NCI-H128 (cell line): ENCODE measurements around the gene ANGPTL5.
"Not testable (repeated sequence)": the region's sequence is repeated elsewhere in the genome, so short reads cannot be mapped to it uniquely, and the experiment has no call there.

Source experiments
- DNase-seq: peaks from one replicate; lab custom pipeline; 2025; ENCODE audit not compliant: unreplicated experiment; lab: John Stamatoyannopoulos, UW

ANGPTL5 gene

DNA sequence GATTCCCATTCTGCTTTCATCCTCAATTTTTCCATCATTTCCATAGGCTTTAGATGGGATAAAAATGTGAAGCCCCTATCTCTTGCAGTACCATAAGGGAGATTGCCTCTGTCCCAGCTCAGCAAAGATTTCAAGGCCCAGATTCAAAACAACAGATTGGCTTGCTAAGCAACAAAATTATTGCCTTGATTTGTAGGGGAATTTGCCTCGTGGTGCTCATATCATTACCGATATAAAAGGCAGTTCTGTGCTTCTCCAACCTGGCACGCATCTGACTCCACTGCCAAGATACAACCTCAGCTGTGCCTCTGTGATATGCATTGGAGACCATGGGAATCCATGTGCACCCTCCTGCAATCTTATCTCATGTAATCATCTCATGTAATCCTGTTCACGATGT, 26.6 kb downstream of the ANGPTL5 start:
- no peak for DNase-seq

DNA sequence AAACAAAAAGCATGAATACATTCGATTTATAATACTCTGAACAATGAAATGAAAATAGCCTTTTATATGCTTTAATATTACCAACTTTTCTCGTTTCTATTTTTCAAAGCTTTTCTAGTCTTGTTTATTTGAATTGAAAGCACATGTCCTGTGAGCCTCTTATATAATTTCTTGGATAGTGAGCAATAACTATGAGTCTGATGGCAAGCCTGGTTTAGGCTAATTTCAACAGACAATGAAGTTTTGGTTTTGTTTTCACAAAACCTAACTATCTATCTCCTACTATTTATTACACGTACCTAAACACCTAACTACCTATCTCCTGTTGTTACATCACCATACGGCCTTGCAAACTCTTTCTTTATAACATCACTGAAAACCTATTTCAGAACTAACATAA, 30.7 kb downstream of the ANGPTL5 start:
- DNase-seq: no peak

- DNase-seq: no peak
Measured at GRCh38 chr11:101881586-101881985, 34.7 kb downstream of the ANGPTL5 start.

GRCh38 chr11:101880222-101880621, 36.1 kb downstream of the ANGPTL5 start:
- no peak for DNase-seq

DNA sequence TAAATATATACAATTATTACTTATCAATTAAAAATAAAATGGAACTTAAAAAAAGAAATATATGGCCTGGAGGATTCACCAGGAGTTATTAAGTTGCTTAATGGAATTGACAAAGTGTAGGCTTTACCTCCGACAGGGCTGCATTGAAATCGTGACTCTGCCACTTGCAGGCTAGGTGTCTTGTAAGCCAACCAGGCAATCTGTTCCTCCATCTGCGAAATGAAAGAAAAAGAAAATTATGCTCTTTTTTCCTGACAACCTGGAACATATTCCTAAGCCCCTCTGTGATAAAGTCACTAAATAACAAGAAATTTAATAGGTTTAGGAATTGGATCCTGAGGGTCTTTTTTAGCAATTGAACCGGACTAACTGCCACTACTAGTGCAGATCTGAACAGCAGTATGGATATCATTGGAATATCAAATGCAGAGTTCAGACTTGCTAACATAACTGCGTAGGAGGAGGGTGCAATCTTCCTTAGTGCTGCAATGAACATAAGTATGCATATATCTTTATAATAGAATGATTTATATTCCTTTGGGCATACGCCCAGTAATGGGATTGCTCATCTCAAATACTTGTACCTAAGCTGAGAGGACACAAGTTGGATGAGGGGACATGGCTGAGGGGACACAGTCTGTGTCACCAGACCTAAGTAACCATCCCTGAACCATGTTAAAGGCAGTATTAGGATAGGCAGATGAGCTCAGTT, 44.0 kb downstream of the ANGPTL5 start:
- DNase-seq: no peak

DNA sequence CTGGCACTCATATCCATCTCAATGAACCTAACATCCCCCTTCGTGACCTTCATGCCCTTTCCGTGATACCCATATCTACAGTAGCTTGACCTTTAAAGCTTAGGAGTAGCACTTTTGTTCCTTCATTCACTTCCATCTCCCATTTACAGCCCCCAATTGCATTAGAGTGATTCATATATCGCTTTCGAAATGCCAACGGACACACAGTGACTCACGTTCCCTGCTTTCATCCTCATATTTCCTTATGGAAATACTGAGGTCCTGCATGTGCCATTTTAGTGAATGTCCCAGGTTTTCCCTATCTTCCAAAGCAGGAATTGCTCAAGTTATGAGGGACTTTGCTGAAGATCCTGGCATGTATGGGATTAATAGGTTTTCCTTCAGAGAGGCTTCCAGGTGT, 45.8 kb downstream of the ANGPTL5 start:
- DNase-seq: no peak

DNA sequence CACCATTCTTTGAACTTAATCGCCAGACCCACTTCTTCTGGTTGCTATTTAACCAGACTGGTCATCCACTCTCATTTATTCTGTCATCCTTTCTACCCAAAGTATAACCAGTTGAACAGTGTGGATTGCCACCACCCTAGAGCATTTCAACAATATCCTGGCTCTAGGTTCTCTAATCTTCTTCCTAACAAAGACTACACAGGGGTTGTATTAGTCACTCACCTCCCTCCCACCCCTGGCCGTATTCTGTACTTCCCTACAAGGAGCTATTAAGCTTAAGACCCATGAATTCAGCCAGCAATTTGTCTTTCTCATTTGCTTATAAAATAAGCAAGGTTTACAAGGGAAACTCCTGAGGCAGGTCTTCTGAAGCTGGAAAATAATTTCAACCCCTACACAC, 48.4 kb downstream of the ANGPTL5 start:
- DNase-seq: no peak

GRCh38 chr11:101866619-101867491, 49.5 kb downstream of the ANGPTL5 start:
- DNase-seq: no peak

GRCh38 chr11:101864098-101864497, 52.2 kb downstream of the ANGPTL5 start:
- no peak for DNase-seq

DNA sequence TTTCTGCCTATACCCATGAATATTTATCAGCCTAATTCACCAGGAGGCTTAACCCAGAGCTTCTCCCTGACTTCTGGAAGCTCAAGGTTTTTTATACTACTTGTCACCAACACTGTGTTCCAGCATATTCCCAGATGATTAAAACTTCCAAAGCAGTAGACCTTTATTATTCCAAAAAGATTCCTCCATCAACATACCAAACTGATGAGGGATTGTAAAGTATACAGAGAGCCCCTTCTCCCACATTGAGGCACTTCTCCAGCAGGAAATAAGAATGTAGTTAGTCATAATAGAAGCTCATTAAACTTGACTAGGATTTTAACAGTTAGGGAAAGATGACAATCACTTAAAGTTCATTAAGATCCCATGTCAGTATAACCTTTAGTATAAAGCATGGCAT, 53.0 kb downstream of the ANGPTL5 start:
- DNase-seq: no peak

DNA sequence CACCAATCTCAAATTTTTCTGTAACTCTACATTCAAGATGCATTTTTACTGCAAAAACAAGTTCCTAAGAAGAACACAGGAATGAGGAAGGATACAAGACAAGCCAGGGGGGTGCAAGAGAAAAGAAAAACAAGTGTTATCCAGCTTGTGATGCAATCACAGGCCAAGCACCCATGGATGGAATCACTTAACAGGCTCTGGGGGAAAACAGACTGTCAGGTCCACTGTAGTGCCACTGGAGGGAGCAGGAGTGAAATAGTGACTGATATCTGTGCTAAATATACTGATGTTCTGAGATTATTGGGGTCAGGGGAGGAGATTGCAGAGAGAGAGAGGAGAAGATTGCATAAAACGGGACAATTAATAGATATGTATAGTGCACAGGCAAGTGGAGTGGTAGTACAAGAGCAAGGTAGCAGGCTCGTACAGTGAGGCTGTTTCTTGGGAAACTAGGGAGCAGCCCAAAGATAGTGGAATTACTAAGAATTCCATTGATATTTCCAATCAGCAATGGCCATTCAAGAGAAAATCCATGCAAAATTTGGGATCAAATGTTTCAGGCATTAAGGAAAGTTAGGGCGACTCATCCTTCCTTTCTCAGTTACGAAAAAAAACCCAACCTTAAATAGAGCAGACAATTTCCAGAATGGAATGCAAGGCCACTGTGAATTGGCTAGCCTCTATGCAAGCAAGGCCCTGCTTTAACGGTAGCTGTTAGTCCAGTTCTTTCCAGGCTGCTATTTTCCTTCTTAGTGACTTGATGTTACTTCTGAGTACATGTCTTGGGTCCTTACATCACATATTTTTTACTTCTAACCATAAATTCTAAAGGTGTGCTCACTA, 53.7 kb downstream of the ANGPTL5 start:
- DNase-seq: no peak

DNA sequence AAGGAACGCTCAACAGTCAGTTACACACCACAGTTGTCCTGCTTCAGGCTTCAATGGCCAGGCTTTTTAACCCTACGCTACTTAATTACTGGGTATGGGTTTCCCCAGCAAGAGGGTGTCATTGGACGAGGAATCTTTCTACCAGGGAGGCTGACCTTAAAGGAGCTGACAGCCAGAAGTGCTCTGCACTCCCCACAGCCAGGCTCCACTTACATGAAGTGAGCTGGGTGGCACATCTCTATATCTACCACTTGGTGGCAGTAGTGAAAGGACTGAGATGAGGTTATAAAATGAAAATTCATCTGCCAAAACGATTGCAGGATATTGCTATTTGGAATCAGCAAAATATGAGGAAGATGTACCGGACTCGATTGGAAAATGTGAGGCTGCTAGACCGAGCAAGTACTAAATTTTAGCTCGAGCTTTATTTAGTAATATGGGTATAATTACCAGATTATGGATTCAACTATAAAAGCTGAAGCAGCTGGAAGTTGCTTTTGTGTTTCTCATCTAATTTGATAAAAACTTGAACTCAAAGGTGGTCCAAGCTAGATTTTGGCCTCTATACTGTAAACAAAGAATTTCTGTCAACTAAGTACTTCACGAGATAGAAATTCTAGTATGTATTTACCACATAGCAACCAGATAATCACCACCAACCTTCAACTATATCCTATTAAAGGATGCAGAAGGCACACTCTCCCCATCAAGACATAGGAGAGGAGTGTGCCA, 55.5 kb downstream of the ANGPTL5 start:
- no peak for DNase-seq

DNA sequence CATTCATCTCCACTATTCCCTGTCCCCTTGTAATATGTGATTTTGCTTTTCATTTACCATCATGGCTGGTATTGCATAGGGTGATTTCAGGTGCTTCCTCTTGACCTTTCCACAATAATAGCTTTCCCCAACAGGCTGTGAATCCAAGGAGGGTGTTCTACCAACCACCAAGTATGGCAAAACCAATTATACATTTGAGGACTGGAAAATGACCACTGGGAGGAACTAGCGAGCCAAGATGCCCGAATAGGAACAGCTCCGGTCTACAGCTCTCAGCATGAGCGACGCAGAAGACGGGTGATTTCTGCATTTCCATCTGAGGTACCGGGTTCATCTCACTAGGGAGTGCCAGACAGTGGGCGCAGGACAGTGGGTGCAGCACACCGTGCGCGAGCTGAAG, 64.1 kb downstream of the ANGPTL5 start:
- not testable (repeated sequence) for DNase-seq

- no peak for DNase-seq
Measured at GRCh38 chr11:101848262-101848661, 68.1 kb downstream of the ANGPTL5 start.

- DNase-seq: no peak
Measured at GRCh38 chr11:101844608-101845007, 71.7 kb downstream of the ANGPTL5 start.

- DNase-seq: no peak
Measured at GRCh38 chr11:101840704-101841103, 75.6 kb downstream of the ANGPTL5 start.
